ENCODE data around the gene ADRB1.

Gene ADRB1

DNA sequence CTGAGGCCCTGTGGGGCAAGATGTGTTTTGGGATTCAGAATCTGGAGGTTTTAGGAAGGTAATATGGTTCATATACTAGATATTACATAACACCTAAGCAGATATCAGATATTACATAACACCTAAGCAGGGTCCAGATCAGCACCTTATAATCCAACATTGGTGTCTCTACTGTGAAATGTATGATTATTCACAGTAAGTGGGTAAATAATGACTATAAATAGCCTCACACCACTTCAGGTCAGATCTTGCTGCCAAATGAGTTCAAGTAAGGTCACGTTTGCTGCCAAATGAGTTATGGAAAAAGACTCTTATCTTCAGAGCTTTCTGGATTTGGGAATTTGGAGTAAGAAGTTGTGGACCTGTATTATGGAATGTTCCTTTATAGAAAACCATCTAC, 14.6 kb downstream of the ADRB1 start:
- DNase-seq = no peak

DNA sequence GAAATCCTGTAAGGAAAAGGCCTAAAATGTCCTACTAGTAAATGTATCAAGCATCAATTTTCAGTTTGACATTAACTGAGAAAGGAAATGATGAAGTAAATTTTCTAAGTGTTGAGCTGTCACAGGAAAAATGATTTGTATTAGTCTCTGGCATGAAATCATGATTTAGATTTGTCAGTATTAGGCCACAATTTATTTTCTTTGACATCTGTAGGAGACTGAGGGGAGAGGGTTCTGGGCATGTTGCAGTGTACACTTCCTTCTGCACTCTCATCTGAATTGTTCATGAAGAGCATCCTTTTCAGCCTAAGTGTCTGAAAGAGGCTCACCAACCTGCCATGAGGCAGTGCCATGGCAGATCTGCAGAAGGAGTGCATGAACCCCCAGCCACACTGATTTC, 15.9 kb downstream of the ADRB1 start:
- DNase-seq = no peak

DNA sequence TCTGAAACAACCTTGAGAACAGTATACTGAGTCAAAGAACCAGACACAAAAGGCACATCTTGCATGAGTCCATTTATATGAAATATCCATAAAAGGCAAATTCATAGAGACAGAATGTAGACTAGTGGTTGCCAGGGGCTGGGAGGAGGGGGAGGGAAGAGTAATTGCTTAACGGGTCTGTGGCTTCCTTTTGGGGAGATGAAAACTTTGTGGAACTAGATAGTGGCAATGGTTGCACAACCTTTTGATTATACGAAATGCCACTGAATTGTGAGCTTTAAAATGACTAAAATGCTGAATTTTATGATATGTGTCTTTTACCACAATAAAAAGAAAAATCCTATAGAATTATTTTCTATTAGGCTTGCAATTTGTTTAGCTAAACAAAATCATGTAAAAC, 16.8 kb downstream of the ADRB1 start:
- no peak for DNase-seq

DNA sequence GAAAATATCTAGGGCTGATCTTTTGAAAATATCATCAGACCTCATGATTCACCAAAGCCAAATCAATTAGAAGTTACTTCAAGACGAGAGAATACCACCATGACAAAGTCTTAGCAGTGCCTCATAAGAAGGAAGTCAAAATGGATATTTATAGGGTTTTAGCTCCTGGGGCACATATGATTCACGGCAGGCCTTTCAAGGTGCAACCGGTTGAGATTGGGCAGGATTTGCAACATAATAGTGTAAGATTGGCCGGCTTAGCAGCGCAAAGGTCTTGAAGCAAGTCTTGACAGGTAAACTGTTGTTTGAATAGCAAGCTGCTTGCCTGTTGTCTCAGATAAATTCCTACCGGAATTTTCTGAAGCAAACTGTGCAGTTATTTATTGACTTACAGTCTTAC, 17.5 kb downstream of the ADRB1 start:
- no peak for DNase-seq

DNA sequence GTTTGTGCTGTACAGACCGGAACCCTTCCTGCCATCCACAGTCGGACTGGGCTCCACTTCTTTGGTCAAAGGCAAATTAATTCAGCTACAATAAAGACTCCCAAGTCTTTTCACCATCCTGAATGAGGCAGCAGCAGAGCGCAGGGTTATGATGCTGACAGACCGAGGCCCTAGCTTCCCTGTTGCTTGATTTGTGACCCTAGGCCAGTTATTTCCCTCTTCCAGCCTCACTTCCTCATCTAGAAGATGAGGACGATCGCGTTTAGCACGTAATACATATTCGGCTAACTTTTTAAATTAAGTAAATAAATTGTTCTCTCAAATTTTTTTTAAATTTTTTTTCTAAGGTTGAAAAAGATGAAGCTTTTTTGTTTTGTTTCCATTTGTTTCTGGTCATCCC, 18.1 kb downstream of the ADRB1 start:
- DNase-seq = no peak

DNA sequence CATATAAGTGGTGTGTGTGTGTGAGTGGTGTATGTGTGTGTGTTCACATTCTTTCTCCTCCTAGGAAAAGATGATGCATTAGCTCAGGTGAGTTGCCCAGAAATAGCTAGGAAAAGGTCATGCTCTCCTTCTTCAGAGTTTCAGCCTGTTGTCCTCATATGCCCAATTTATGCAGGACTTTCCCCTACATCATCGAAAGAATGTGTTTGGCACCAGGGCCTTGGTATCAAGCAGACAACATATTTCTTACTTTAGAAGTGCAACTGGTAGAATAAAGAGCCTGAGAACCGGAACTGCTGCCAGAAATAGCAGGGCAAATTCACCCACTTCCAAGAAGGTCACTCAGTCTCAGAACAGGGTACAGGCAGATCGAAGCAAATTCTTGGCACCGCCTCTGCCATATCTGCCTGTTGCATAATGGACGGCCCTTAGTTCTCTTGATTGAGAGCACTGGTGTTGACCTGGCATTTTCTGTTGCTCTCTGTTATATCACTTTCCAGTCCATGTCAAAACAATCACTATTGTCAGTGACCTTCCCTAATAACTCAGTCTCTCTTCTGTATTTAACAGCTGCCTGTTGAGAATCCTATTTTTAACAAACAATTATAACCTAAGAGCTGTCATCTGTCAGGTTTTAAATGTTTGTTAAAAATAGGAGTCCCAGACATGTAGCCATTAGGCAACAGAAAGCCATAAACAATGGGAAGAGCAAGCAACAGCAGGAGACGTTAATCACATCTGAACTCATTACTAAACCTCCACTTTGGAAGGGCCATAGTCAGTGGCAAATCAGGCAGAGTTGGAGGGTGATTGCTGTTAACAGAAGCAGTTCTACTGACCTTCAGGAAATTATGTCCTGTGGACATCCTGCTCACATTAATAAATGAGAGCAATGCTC, 20.7 kb downstream of the ADRB1 start:
- DNase-seq = no peak

DNA sequence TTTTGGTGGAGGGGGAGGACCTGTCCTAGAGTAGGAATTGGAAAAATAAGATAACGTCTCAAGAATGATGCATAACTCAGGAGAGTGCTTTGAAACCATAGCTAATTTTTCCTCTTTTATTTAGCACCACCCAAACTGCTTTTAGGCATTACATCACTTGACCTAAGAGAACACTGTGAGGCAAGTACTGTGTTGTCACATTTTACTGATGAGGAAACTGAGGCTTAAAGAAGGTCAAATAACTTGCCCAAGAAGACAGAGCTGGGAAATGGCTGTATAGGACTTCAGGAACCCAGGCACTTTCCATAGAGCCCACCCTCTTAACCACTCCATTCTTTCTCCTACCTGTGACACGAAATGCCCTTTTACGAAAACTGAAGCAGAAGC, 21.4 kb downstream of the ADRB1 start:
- no peak for DNase-seq

DNA sequence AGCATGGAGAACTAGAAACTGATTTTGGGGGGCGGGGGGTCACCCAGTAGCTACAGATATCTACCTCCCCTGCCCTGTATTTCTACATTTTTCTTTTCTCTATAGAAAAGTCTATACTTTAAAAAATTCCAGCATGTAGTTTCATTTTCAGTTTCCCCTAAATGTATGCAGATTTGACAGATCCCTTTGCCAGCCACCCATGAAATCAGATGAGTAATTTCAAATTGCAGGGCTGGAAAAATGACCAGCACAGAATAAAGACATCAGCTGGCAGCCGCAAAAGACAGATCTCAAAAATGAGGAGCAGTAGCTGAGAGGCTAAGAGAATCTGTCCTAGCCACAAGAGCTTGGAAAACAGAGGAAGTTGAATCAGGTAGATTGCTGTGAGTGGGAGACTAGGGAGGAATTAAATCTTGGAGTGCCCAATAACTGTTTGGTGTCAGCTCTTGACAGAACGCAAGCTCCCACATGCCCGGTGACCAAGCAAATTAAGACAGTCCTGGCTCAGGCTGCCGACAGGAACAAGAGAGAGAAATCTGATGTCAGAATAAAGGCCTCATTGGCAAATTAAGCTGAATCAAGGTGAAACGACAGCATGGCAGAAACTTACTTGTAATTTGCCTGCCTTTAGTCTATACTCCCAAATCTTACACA, 24.5 kb downstream of the ADRB1 start:
- no peak for DNase-seq

DNA sequence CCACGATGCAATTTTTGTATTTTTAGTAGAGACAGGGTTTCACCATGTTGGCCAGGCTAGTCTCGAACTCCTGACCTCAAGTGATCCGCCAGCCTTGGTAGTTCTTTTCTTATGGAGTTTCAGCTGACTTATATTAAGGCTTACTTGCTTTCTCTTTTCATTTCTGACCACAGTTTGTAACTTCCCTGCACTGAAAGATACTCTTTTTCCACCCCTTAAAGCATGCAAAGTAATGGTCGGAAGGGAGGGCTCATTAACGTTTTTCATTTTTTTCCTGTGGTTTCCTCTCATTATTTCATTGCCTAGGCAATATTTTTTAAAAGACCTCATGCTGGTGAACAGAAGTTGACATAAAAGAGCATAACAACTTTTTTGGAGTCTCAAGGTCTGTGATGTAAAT, 27.0 kb downstream of the ADRB1 start:
- no peak for DNase-seq

DNA sequence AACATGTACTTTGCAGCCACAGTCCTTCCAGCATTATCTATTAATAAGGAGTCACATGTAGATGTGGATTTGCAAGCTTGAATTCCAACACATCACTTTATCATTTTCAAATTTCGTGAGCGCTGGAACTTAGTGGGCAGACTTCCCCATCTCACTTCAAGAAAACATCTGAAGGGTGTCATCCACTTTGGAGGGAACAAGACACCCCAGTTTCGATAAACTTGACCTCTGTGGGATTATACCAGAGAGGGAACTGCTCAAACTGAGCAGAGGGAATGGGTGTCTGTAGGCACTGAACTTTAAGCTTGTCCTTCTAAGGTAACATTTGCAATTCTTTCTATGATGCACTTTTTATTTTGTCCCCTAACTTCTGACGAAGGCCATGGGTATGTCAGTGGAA, 27.5 kb downstream of the ADRB1 start:
- no peak for DNase-seq

DNA sequence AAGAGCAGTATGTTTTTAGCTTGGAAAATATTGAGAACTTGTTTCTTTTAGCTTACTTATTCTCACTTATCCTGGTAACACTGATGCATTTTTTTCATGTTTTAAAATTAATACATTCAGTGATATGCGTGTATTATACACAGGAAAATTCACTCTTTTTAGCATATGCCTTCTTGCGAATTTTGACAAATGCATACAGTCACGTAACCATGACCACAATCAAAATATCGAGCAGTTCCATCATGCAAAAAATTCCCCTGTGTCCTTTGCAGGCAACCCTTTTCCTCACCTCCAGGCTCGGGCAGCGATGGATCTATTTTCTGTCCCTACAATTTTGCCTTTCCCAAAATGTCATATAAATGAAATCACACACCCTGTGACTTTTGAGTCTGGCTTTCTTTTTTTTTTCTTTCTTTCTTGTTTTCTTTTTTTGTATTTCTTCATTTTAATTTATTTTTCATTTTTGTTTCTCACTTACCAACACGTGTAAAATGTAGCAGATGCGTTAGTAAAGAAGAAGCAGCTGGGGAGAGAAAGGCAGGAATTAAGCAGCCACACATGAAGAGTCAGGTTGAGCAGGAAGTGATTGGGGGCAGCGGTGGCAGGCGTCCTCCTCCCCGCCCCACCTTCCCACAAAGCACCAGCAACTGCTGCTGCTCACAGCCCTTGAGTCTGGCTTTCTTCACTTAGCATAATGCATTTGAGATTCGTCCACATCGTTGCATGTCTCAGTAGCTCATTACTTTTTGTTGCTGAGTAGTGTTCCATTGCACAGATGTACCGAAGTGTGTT, 29.9 kb downstream of the ADRB1 start:
- DNase-seq = no peak

DNA sequence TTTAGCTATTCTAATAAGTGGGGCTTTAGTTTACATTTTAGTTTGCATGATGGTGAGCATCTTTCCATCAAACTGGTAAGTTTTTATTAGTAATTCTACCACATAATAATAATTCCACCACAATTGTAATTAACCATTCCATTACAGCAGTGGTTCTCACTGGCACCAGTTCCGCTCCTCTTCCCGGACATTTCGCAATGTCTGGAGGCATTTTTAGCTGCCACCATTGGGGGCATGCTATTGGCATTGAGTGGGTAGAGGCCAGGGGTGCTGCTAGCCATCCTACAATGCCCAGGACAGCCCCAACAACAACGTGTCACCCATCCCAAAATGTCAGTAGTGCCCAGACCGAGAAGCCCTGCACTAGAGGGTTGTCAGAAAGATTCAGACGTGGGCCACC, 31.4 kb downstream of the ADRB1 start:
- no peak for DNase-seq

DNA sequence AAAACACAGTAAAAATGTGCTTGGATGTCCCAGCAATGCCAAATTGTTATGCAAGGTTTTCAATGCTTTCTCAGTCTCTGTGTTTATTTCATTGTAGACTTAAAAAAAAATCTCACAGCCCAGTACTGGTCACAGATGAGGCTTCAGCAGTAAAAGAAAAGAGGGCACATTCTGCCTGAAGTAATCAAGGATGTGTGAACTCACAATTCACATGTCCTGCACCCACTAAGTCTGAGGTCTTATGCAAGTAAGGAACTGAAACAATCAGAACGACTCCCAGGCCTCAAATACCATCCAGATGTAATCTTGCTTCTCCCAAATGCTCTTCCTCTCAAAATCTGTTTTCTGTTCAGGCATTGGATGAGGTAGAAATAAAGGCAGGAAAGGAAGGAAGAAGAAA, 33.7 kb downstream of the ADRB1 start:
- DNase-seq = no peak

DNA sequence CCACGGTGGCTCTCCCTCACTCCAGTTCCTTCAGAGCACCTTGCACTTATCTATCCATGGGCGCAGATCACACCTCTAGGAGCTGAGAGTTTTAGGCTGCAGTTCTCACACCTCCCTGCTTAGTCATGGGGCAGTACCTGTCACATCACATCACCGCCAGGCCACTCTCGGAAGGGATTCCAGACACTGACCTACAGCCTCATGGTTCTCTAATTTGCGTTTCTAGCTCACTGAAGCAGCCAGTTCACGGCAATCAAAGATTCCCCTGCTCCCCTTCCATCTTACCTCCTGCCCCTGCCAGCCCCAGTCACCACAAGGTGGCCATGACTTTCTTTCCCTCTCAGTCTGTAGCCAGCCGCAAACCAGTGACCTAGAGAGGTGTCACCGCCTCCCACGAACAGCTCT, 34.2 kb downstream of the ADRB1 start:
- no peak for DNase-seq

DNA sequence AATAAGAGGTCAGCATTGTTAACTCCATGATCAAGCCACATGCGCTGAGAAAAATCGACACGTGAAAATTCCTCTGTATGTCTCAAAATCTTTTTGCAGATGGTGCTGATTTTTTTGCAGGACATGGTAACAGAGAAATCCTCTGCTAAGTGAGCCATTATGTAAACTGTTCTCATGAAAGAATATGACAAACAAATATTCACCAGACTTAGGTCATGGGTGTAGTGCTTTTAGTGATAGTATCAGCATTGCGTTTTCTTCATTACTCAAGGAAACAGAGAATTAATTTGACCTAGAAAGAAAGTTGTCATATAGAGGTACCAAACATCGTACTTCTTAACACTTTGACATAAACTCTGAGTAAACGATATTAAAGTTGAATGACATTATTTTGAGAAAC, 34.7 kb downstream of the ADRB1 start:
- no peak for DNase-seq

DNA sequence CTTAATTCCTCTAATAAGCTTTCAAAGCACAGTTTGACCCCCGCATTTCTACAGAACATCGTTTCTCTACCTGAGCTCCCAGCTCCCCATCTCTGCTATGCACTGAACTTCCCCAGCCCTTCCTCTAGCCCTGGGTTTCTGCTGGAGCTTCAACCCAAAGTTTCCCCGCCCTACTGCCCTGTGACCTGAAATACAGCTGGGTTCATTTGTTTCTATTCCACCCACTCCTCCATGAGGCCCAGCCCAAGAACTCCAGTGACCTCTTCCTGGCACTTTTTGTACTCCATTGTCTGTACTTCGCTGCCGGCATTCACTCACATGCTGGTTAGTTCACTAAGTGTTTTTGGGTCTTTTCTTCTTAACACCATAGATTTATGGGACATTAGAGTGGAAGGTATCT, 35.8 kb downstream of the ADRB1 start:
- DNase-seq = no peak

DNA sequence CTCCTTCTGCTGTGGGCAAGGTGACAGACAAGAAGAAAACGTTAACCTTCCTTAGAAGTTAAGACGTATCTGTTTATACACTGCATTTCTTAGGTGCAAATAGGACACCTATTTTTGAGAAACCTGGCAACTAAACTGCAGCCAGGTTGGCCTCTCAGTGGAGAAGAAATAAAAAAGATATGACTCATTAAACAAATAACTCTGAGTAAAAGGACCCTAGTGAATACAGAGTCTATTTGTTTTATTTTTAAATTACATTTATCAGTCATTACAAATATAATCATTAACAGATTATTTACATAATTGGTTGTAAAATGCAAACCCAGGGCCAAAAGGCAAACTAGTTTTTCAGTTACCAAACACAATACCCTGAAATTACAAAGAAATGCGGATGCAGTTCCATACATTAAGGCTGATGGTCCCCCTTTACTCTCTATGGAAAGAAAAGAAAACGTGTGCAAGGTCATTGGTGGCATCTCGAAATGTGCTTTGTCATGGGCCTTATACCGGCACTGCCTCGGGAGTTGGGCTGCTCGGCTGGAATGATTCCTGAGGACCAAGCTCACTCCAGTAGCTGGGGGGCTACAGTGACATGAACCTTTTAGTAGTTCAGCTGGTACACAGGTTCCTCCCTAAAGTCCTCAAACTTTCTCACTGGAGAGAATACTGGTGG, 38.4 kb downstream of the ADRB1 start:
- DNase-seq = peak; percentile 57

DNA sequence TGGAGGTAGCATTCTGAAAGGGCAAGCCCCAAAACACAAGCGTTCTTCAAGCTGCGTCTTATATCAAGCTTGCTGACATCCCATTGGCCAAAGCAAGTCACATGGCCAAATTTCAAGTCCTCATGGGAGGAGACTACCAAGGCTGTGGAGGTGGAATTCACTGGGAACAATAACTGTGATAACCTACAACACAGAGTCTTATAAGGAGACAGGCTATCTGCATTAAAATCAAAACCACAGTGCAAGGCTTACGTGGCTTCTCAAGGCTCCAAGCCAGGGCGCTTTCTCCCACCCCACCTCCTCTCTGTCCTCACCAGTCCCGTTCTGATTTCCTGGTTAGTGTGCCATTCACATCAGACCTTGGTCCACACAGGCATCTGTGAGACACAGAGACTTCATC, 39.4 kb downstream of the ADRB1 start:
- DNase-seq = peak; percentile 98

DNA sequence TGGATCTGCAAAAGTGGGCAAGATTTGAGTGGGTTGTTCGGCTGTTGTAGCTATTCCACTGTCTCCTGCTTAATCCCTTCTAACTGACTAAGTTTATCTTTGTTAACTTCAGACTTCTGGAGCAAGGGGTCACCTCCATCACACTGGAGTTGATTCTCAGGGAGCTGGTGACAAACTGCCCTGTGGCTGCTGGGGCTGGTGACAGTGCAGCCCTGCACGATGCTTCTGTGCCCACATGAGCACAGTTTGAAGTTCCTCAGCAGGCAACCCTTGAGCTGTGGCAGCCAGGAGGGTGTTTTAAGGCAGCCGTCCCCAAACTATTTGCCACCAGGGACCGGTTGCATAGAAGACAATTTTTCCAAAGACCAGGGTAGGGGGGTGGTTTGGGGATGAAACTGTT, 40.5 kb downstream of the ADRB1 start:
- DNase-seq = no peak

DNA sequence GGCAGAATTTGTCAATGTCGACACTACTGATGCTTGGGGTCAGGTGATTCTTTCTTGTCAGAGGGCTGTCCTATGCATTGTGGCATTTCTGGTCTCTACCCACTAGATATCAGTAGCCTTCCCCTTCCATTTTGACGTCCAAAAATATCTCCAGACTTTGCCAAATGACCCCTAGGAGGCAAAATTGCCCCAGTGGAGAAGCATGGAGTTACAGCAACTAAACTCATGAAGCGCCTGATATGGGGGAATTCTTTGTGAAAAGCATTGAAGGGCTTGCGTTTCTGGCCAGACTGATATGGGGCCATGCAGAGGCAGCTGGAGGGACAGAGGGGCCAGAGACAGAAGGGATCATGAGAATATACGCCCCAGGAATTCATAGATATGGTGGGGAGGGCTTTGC, 43.6 kb downstream of the ADRB1 start:
- peak; percentile 11 for DNase-seq

DNA sequence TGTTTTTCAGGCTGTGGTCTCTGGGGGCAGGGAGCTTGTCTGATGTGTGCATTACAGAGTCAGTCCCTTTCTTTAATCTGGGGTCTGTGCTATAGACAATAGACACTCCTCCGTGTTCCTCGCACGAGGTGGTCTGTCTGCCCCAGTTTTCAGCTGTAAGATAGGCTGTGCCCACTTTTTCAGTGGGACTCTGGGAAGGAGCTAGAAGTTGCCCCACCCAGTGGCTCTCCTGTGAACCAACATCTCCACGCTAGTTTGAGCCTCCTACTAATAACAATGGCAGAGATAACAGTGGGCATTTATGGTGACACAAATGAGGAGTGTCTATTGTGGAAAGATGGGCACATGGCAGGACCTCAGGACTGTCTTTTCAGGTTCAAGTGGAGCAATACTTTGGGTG, 44.0 kb downstream of the ADRB1 start:
- DNase-seq = peak; percentile 7

DNA sequence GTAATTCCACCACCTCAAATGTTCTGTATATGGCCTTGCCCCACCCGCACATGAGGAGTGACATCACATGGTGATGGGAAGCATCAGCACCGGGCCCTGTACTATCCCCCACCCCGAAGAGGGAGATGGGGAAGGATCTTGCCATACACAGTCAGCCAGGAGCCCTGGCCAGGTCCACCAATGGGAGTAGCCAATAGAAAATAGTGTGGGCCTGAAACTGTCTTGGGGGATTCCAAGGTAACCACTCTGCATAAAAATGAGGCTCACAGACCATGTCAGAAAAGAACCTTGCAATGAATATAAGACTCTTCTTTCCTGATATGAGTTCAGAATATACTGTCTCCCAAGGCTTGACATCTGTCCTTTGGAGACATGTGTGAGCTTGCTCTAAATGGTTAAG, 51.1 kb downstream of the ADRB1 start:
- no peak for DNase-seq
